Tibial nerve (tissue), 3 donors: ENCODE measurements around the gene FOXE3.

ENCODE experiments used
- POLR2A ChIP-seq, 2 donors: fragments of 450-650 bp; IDR thresholded peaks; one replicate each; pipeline ENCODE4 v1.6.1; 2017; ENCODE audit warnings: antibody characterized with exemption in 2 of 2, mild to moderate bottlenecking in 2 of 2, moderate library complexity in 2 of 2
- TF ChIP-seq, protein P1 (sequence below), 5 experiments: fragments of 200-600 bp in 3 of 5; fragments of 450-650 bp in 2 of 5; sonication (generic) in 3 of 5; IDR thresholded peaks; one replicate each; pipeline ENCODE4 v1.5.1; 2016 to 2019; ENCODE audit warnings: antibody characterized with exemption in 5 of 5, mild to moderate bottlenecking in 3 of 5, moderate library complexity in 2 of 5

DNA sequence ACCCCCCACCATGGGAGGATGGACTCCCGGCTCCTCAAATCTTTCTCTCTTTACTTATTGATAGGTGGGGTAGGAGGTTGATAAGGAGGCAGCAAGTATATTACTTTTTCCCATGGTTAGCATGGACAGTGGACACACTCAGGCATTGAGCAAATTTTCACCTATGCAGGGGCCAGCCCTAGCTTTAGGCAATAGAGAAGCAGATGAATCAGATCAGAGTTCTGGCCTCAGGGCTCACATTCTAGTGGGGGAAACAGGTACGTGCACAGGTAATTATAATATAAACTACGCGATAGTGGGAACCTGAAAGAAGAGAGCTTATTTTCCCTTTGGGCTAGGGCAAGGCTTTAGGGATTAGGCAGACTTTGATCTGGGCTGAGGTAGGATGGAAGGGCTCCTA, 13.5 kb upstream of the FOXE3 start:
- TF ChIP-seq POLR2A (IDR thresholded peaks at IDR 0.05) = no peak
- TF ChIP-seq, protein P1, sequence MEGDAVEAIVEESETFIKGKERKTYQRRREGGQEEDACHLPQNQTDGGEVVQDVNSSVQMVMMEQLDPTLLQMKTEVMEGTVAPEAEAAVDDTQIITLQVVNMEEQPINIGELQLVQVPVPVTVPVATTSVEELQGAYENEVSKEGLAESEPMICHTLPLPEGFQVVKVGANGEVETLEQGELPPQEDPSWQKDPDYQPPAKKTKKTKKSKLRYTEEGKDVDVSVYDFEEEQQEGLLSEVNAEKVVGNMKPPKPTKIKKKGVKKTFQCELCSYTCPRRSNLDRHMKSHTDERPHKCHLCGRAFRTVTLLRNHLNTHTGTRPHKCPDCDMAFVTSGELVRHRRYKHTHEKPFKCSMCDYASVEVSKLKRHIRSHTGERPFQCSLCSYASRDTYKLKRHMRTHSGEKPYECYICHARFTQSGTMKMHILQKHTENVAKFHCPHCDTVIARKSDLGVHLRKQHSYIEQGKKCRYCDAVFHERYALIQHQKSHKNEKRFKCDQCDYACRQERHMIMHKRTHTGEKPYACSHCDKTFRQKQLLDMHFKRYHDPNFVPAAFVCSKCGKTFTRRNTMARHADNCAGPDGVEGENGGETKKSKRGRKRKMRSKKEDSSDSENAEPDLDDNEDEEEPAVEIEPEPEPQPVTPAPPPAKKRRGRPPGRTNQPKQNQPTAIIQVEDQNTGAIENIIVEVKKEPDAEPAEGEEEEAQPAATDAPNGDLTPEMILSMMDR (IDR thresholded peaks at IDR 0.05) = no peak
